ENCODE measurements around the gene GDF15.

- TF ChIP-seq, protein P1, sequence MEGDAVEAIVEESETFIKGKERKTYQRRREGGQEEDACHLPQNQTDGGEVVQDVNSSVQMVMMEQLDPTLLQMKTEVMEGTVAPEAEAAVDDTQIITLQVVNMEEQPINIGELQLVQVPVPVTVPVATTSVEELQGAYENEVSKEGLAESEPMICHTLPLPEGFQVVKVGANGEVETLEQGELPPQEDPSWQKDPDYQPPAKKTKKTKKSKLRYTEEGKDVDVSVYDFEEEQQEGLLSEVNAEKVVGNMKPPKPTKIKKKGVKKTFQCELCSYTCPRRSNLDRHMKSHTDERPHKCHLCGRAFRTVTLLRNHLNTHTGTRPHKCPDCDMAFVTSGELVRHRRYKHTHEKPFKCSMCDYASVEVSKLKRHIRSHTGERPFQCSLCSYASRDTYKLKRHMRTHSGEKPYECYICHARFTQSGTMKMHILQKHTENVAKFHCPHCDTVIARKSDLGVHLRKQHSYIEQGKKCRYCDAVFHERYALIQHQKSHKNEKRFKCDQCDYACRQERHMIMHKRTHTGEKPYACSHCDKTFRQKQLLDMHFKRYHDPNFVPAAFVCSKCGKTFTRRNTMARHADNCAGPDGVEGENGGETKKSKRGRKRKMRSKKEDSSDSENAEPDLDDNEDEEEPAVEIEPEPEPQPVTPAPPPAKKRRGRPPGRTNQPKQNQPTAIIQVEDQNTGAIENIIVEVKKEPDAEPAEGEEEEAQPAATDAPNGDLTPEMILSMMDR (IDR thresholded peaks at IDR 0.05; ENCODE audit: low read depth, low read length) = no peak
- TF ChIP-seq MYC (IDR thresholded peaks at IDR 0.05; ENCODE audit: low read depth, low read length) = no peak
Observed at GRCh38 chr19:18380843-18381242, 5.1 kb upstream of the GDF15 start.

Measured in NB4 (cell line).